GM18498 (cell line): ENCODE results near the gene R3HDM4.
"Not testable (repeated sequence)": the region's sequence is repeated elsewhere in the genome, so short reads cannot be mapped to it uniquely, and the experiment has no call there.

ENCODE experiments used
- ATAC-seq: cut with Tn5 transposase; IDR thresholded peaks from one replicate; pipeline ENCODE4 v1.9.1; 2021; ENCODE audit warnings: mild to moderate bottlenecking, moderate library complexity; ENCODE audit not compliant: unreplicated experiment

Gene R3HDM4

DNA sequence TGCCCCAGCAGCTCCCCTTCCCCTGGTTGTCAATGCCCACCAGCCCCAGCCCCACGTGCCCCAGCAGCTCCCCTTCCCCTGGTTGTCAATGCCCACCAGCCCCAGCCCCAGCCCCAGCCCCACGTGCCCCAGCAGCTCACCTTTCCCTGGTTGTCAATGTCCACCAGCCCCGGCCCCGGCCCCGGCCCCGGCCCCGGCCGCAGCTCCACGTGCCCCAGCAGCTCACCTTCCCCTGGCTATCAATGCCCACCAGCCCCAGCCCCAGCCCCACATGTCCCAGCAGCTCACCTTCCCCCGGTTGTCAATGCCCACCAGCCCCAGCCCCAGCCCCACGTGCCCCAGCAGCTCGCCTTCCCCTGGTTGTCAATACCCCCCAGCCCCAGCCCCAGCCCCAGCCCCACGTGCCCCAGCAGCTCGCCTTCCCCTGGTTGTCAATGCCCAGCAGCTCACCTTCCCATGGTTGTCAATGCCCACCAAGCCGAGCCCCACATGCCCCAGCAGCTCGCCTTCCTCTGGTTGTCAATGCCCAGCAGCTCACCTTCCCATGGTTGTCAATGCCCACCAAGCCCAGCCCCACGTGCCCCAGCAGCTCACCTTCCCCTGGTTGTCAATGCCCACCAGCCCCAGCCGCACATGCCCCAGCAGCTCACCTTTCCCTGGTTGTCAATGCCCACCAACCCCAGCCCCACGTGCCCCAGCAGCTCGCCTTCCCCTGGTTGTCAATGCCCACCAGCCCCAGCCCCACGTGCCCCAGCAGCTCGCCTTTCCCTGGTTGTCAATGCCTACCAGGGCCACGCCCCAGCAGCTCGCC, 34.1 kb downstream of the R3HDM4 start:
- ATAC-seq, result not testable (repeated sequence)

DNA sequence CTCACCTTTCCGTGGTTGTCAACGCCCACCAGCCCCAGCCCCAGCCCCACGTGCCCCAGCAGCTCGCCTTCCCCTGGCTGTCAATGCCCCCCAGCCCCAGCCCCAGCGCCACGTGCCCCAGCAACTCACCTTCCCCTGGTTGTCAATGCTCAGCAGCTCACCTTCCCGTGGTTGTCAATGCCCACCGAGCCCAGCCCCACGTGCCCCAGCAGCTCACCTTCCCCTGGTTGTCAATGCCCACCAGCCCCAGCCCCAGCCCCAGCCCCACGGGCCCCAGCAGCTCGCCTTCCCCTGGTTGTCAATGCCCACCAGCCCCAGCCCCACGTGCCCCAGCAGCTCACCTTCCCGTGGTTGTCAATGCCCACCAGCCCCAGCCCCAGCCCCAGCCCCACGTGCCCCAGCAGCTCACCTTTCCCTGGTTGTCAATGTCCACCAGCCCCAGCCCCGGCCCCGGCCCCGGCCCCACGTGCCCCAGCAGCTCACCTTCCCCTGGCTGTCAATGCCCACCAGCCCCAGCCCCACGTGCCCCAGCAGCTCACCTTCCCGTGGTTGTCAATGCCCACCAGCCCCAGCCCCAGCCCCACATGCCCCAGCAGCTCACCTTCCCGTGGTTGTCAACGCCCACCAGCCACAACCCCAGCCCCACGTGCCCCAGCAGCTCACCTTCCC, 34.9 kb downstream of the R3HDM4 start:
- not testable (repeated sequence) for ATAC-seq

DNA sequence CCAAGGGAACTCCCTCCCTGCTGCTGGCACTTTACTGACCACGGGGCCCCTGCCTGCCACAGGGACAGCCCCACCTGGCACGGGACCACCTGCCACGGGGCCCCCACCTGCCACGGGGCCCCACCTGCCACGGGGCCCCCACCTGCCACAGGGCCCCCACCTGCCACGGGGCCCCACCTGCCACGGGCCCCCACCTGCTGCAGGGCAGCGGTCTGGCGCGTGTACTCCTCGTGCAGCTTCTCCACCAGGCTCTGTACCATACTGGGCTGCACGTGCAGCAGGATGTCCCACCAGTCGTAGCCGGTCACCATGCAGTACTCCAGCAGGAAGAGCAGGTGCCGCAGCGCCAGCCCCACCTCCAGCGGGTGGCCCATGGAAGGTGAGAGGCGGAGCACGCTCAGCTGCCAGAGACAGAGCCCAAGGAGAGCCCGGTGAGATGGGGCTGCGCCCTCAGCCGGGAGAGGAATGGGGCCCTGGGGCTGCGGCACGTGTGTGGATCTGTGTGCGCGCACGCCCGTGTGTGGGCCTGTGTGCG, 36.2 kb downstream of the R3HDM4 start:
- no peak for ATAC-seq

DNA sequence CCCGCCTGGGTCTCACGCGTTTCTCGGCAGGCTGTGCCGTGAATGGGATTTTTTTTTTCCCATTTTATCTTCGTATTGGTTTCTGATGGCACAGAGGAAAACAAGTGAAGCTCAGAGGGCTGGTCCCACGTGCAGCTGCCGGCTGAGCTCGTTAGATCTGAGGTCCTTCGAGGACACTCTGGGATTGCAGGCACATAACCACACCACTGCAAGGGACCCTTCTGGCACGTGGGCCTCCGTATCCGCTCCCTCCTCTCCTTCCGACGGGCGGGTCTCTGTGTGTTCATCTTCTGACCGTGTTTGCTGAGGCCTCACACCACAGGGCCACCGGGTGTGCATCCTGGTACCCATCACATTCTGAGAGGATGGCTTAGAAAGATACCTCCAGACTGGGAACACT, 36.9 kb downstream of the R3HDM4 start:
- no peak for ATAC-seq

GRCh38 chr19:875265-875879, 37.6 kb downstream of the R3HDM4 start:
- no peak for ATAC-seq

GRCh38 chr19:873561-874041, 39.4 kb downstream of the R3HDM4 start:
- no peak for ATAC-seq

GRCh38 chr19:873084-873483, 39.9 kb downstream of the R3HDM4 start:
- ATAC-seq, result no peak

- ATAC-seq, result peak; percentile 39
Observed at GRCh38 chr19:872266-872951, 40.6 kb downstream of the R3HDM4 start.

DNA sequence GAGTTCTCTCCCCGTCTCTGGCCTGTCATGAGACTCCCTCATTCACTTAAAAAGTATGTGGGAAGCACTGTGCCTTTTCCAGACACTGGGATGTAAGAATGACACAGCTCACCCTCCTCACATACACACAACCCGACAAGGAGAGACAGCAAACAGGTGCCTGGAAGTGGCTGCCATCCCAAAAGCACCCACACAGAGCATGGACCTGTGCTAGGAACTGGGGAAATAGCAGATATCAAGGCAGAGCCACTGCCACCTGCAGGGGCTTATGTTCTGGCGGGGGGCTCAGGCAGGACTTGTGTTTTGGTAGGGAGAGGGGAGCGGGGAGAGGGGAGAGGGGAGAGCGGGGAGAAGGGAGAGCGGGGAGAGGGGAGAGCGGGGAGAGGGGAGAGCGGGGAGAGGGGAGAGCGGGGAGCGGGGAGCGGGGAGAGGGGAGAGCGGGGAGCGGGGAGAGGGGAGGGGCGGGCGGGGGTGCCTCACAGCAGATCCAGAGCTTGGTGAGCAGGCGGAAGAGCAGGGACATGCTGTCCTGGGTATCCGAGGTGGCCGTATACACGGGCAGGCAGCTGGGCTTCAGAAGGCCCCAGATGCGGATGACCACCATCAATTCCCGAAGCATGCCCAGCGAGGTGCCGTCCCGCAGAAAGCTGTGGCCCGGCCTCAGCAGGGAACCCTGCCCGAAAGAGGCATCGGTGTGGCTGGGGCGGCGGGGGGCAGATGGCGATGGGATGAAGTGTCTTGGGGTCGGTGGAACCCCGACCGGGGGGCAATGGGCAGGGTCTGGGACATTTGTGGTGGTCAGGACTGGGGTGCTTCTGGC, 41.4 kb downstream of the R3HDM4 start:
- ATAC-seq, result no peak

DNA sequence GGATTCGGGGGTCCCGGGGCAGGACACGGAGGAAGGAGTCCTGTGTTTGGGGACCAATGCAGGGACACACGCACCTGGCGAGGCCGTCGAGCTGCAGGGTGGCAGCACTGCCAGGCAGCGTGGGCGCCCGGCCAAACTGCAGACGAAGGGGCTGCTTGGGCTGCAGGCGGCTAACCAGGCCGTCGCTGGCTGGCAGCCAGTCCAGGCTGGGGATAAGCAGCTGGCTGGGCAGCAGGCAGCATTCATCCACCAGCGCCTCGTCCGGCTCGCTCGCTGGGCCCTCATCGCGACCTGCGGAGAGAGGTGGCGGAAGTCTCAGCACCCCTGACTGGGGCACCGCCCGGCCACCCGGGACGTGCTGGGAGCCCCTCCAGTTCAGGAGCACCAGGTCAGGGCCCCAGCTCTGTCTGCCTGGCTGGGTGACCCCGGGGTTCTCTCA, 42.0 kb downstream of the R3HDM4 start:
- no peak for ATAC-seq

GRCh38 chr19:870314-870713, 42.7 kb downstream of the R3HDM4 start:
- no peak for ATAC-seq

- ATAC-seq, result no peak
Observed at GRCh38 chr19:869245-870177, 43.5 kb downstream of the R3HDM4 start.

- no peak for ATAC-seq
Observed at GRCh38 chr19:868458-869244, 44.4 kb downstream of the R3HDM4 start.

GRCh38 chr19:867855-868457, 45.1 kb downstream of the R3HDM4 start:
- no peak for ATAC-seq

GRCh38 chr19:867301-867793, 45.7 kb downstream of the R3HDM4 start:
- no peak for ATAC-seq

- ATAC-seq, result no peak
Observed at GRCh38 chr19:866769-867300, 46.2 kb downstream of the R3HDM4 start.

GRCh38 chr19:863315-863620, 49.8 kb downstream of the R3HDM4 start:
- ATAC-seq, result no peak
